ENCODE measurements around the gene CADM1.

DNA sequence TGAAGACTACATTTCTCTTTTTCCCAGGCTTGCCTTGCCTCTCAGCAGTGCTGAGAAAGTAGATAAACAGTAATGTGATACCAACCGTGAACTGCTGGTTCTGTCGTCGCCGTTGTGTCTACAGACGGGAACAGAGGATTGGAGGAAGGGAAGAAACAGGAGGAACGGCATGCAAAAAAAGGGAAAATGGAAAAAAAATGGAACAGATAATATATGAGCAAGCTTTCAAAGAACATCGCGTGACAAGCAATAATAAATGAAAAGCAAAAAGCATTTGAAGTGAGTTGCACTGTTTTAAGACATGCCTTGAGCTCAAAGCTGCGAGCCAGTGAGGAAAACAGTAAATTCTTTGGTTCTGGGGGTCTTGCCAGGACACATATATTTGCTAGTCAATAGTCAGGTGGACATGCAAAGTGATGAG lies 305.9 kb downstream of the CADM1 start:
- TF ChIP-seq BACH1 (tag; IDR thresholded peaks at IDR 0.05) (no peak), POLR2AphosphoS2 (IDR thresholded peaks at IDR 0.05; ENCODE audit: low read length) (no peak), MAFK (IDR thresholded peaks at IDR 0.05; ENCODE audit: low read length) (no peak), SRSF9 (IDR thresholded peaks at IDR 0.05; ENCODE audit: borderline replicate concordance, low read depth, low read length) (no peak), TCF7 (IDR thresholded peaks at IDR 0.05; ENCODE audit: borderline replicate concordance) (no peak), MTF1 (CRISPR knock-in tag; IDR thresholded peaks at IDR 0.05; ENCODE audit: borderline replicate concordance) (no peak), MXI1 (IDR thresholded peaks at IDR 0.05; ENCODE audit: low read depth, low read length) (no peak), KLF1 (tag; IDR thresholded peaks at IDR 0.05) (no peak), CTCF (IDR thresholded peaks at IDR 0.05 in 2 of 3, conservative IDR thresholded peaks at IDR 0.05 in 1 of 3; ENCODE audit: insufficient read depth in 2 of 3, low read depth in 1 of 3, low read length in 3 of 3) (no peak), CBX8 (IDR thresholded peaks at IDR 0.05; ENCODE audit: borderline replicate concordance, extremely low read depth, low read depth, low read length, poor library complexity, severe bottlenecking) (no peak)
- TF ChIP-seq, protein P1, sequence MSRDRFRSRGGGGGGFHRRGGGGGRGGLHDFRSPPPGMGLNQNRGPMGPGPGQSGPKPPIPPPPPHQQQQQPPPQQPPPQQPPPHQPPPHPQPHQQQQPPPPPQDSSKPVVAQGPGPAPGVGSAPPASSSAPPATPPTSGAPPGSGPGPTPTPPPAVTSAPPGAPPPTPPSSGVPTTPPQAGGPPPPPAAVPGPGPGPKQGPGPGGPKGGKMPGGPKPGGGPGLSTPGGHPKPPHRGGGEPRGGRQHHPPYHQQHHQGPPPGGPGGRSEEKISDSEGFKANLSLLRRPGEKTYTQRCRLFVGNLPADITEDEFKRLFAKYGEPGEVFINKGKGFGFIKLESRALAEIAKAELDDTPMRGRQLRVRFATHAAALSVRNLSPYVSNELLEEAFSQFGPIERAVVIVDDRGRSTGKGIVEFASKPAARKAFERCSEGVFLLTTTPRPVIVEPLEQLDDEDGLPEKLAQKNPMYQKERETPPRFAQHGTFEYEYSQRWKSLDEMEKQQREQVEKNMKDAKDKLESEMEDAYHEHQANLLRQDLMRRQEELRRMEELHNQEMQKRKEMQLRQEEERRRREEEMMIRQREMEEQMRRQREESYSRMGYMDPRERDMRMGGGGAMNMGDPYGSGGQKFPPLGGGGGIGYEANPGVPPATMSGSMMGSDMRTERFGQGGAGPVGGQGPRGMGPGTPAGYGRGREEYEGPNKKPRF (IDR thresholded peaks at IDR 0.05; ENCODE audit: low read depth, low read length): no peak
- TF ChIP-seq, protein P2, sequence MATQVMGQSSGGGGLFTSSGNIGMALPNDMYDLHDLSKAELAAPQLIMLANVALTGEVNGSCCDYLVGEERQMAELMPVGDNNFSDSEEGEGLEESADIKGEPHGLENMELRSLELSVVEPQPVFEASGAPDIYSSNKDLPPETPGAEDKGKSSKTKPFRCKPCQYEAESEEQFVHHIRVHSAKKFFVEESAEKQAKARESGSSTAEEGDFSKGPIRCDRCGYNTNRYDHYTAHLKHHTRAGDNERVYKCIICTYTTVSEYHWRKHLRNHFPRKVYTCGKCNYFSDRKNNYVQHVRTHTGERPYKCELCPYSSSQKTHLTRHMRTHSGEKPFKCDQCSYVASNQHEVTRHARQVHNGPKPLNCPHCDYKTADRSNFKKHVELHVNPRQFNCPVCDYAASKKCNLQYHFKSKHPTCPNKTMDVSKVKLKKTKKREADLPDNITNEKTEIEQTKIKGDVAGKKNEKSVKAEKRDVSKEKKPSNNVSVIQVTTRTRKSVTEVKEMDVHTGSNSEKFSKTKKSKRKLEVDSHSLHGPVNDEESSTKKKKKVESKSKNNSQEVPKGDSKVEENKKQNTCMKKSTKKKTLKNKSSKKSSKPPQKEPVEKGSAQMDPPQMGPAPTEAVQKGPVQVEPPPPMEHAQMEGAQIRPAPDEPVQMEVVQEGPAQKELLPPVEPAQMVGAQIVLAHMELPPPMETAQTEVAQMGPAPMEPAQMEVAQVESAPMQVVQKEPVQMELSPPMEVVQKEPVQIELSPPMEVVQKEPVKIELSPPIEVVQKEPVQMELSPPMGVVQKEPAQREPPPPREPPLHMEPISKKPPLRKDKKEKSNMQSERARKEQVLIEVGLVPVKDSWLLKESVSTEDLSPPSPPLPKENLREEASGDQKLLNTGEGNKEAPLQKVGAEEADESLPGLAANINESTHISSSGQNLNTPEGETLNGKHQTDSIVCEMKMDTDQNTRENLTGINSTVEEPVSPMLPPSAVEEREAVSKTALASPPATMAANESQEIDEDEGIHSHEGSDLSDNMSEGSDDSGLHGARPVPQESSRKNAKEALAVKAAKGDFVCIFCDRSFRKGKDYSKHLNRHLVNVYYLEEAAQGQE (IDR thresholded peaks at IDR 0.05; ENCODE audit: borderline replicate concordance): no peak
- TF ChIP-seq, protein P2 (CRISPR knock-in tag; IDR thresholded peaks at IDR 0.05; ENCODE audit: low read depth): no peak
- TF ChIP-seq, protein P3, sequence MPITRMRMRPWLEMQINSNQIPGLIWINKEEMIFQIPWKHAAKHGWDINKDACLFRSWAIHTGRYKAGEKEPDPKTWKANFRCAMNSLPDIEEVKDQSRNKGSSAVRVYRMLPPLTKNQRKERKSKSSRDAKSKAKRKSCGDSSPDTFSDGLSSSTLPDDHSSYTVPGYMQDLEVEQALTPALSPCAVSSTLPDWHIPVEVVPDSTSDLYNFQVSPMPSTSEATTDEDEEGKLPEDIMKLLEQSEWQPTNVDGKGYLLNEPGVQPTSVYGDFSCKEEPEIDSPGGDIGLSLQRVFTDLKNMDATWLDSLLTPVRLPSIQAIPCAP (CRISPR knock-in tag; IDR thresholded peaks at IDR 0.05; ENCODE audit: borderline replicate concordance): no peak
- TF ChIP-seq, protein P4, sequence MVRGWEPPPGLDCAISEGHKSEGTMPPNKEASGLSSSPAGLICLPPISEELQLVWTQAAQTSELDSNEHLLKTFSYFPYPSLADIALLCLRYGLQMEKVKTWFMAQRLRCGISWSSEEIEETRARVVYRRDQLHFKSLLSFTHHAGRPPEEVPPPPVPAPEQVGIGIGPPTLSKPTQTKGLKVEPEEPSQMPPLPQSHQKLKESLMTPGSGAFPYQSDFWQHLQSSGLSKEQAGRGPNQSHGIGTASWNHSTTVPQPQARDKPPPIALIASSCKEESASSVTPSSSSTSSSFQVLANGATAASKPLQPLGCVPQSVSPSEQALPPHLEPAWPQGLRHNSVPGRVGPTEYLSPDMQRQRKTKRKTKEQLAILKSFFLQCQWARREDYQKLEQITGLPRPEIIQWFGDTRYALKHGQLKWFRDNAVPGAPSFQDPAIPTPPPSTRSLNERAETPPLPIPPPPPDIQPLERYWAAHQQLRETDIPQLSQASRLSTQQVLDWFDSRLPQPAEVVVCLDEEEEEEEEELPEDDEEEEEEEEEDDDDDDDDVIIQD (CRISPR knock-in tag; IDR thresholded peaks at IDR 0.05): no peak

Data from K562 (cell line).